Measurements from ENCODE around the gene SHB.

DNA sequence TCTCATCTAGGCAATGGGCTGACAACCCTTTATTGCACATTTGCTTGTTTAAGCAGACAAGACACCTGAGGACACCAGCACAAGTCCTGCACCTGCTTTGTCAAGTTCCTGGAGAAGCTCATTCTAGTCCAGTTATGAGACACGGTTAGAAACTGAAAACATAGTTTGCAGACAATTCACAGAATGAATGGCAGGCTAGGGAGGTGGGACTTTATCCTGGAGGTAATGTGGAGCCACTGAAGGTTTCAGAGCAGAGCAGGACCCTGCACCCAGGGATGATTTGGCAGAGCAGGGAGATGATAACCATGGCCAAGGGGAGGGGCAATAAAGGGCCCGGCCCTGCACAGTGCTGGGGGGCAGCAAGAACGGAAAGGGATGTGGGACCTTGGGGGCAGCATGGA lies 114.4 kb downstream of the SHB start:
- TF ChIP-seq, protein P1, sequence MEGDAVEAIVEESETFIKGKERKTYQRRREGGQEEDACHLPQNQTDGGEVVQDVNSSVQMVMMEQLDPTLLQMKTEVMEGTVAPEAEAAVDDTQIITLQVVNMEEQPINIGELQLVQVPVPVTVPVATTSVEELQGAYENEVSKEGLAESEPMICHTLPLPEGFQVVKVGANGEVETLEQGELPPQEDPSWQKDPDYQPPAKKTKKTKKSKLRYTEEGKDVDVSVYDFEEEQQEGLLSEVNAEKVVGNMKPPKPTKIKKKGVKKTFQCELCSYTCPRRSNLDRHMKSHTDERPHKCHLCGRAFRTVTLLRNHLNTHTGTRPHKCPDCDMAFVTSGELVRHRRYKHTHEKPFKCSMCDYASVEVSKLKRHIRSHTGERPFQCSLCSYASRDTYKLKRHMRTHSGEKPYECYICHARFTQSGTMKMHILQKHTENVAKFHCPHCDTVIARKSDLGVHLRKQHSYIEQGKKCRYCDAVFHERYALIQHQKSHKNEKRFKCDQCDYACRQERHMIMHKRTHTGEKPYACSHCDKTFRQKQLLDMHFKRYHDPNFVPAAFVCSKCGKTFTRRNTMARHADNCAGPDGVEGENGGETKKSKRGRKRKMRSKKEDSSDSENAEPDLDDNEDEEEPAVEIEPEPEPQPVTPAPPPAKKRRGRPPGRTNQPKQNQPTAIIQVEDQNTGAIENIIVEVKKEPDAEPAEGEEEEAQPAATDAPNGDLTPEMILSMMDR (IDR thresholded peaks at IDR 0.05) = no peak
- TF ChIP-seq EZH2phosphoT487 (IDR thresholded peaks at IDR 0.05) (no peak), EZH2 (IDR thresholded peaks at IDR 0.05) (no peak)
